ENCODE measurements around the gene CCNK.

The CCNK gene

DNA sequence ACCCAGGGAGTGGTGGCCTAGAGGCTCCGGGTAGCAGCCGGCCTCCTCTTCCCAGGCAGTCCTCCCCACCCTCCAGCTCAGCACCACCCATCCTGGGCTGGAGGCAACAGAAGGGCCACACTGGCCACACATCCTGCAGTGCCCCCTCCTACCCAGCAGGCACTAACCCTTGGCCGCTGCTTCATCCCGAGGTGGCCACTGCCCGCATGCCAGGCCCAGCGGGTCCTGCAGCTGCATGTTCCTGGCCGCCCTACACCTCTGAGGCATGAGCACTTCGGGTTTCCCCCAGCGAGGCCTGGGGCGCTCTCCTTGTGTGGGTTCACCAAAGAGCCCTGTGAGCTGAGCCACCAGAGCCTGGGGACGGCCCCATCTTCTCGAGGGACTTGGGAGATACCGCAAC, 61.4 kb downstream of the CCNK start:
- DNase-seq = no peak

DNA sequence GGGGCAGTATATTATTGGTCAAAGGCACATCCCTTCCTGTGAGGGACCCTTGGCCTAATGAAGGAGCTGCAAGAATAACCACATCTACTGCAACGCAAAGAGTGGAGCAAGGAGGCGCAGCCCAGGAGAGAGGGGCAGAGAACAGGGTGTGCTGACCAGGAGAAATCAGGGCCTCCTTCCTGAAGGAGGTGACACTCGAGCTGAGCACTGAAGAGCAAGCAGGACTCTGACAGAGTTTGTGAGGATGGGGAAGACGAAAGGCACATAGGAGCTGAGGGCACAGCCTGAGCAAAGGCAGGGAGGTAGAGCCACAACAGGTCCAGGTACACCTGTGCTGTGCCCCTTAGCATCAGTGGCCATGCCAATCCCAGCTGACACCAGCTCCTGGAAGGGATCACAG, 62.2 kb downstream of the CCNK start:
- H3K27ac ChIP-seq = no peak overlapping the region
- H3K4me1 ChIP-seq = no peaks in the 10 kb centered on the region
- DNase-seq = no peak
- H3K9me3 ChIP-seq = no peaks in the 10 kb centered on the region
- TF ChIP-seq, protein P1, sequence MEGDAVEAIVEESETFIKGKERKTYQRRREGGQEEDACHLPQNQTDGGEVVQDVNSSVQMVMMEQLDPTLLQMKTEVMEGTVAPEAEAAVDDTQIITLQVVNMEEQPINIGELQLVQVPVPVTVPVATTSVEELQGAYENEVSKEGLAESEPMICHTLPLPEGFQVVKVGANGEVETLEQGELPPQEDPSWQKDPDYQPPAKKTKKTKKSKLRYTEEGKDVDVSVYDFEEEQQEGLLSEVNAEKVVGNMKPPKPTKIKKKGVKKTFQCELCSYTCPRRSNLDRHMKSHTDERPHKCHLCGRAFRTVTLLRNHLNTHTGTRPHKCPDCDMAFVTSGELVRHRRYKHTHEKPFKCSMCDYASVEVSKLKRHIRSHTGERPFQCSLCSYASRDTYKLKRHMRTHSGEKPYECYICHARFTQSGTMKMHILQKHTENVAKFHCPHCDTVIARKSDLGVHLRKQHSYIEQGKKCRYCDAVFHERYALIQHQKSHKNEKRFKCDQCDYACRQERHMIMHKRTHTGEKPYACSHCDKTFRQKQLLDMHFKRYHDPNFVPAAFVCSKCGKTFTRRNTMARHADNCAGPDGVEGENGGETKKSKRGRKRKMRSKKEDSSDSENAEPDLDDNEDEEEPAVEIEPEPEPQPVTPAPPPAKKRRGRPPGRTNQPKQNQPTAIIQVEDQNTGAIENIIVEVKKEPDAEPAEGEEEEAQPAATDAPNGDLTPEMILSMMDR (IDR thresholded peaks at IDR 0.05) = no peak
- no peaks in the 10 kb centered on the region for H3K36me3 ChIP-seq
- intact Hi-C loops (cut with DNase I; ENCODE audit: low total_unique reads) = no loop called here
- H3K4me3 ChIP-seq = no peak overlapping the region
- H3K27me3 ChIP-seq = peaks cover 0 to 4% of the 10 kb centered on the region in 2 donors

More for the DNA sequence above, 61.4 kb downstream of the CCNK start:
- Histone ChIP-seq H3K27ac (no peak overlapping the region), H3K27me3 (peaks cover 0 to 12% of the 10 kb centered on the region in 2 donors), H3K36me3 (no peaks in the 10 kb centered on the region), H3K4me1 (no peaks in the 10 kb centered on the region), H3K4me3 (no peak overlapping the region), H3K9me3 (no peaks in the 10 kb centered on the region)
- intact Hi-C loops (cut with DNase I; ENCODE audit: low total_unique reads) = no loop called here
- TF ChIP-seq, protein P1 (IDR thresholded peaks at IDR 0.05) = no peak

DNA sequence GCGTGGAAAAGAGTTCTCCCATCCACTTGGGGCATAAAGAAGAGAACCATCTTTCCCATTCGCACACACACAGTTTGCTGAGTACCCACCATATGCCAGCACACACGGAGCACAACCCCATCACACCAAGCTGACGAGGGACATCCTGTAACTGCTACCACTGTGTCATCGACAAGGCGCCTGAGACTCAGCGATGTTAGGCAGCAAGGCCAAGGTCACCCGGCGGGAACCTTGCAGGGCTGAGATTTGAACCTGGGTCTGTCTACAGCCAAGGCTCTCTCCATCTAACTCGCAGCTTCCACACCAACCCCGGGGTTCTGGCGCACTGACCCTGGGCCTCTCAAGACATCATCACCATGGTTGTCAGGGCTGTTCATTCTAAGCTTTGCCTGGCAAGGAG, 62.8 kb downstream of the CCNK start:
- H3K4me3 ChIP-seq = no peak overlapping the region
- DNase-seq = no peak
- intact Hi-C loops (cut with DNase I; ENCODE audit: low total_unique reads) = no loop called here
- no peaks in the 10 kb centered on the region for H3K36me3 ChIP-seq
- no peaks in the 10 kb centered on the region for H3K27me3 ChIP-seq
- TF ChIP-seq, protein P1 (IDR thresholded peaks at IDR 0.05) = no peak
- H3K9me3 ChIP-seq = no peaks in the 10 kb centered on the region
- no peak overlapping the region for H3K27ac ChIP-seq
- no peaks in the 10 kb centered on the region for H3K4me1 ChIP-seq

DNA sequence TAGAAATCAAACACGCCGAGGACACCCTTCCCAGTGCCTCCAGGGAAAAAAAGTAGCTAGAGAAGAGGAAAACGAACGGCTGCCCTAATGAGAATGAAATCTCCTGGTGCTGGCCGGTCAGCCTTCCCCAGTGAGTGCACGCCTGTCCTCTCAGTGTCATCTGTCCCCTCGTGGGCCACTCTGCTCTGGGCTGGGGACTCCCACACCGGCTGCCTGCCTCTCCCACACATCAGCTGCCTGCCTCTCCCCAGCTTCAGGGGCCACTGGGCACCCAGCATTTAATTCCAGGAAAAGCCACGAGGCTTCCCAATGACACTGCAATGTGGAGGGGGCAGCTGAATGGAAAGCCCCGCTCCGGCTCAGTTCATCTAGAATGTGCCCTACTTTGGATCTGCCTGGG, 63.8 kb downstream of the CCNK start:
- Histone ChIP-seq H3K4me3 (no peak overlapping the region), H3K36me3 (no peaks in the 10 kb centered on the region), H3K27ac (no peak overlapping the region), H3K27me3 (no peaks in the 10 kb centered on the region), H3K9me3 (no peaks in the 10 kb centered on the region), H3K4me1 (no peaks in the 10 kb centered on the region)
- DNase-seq = no peak
- intact Hi-C loops (cut with DNase I; ENCODE audit: low total_unique reads) = no loop called here
- TF ChIP-seq, protein P1 (IDR thresholded peaks at IDR 0.05) = no peak

DNA sequence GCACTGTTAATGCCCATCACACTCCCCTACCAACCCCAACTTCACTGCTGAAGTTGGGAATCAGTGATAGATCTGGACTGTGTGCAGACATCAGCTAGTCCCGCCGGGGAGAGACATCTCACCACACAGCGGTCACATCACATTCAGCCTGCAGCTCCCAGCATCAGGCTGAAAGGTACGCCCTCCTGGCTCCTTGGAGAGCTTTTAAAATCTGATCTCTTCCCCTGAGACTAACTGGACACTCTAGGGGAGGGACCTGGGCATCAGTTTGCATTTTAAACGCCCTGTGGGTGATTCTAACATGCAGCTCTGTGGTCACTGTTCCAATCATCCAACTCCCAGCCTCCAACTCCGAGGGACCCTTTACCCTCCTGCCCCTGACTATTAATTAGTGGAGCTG, 64.4 kb downstream of the CCNK start:
- Histone ChIP-seq H3K9me3 (no peaks in the 10 kb centered on the region), H3K4me1 (no peaks in the 10 kb centered on the region), H3K27me3 (no peaks in the 10 kb centered on the region), H3K4me3 (no peak overlapping the region), H3K27ac (no peak overlapping the region), H3K36me3 (no peaks in the 10 kb centered on the region)
- TF ChIP-seq, protein P1 (IDR thresholded peaks at IDR 0.05) = no peak
- intact Hi-C loops (cut with DNase I; ENCODE audit: low total_unique reads) = no loop called here
- no peak for DNase-seq

DNA sequence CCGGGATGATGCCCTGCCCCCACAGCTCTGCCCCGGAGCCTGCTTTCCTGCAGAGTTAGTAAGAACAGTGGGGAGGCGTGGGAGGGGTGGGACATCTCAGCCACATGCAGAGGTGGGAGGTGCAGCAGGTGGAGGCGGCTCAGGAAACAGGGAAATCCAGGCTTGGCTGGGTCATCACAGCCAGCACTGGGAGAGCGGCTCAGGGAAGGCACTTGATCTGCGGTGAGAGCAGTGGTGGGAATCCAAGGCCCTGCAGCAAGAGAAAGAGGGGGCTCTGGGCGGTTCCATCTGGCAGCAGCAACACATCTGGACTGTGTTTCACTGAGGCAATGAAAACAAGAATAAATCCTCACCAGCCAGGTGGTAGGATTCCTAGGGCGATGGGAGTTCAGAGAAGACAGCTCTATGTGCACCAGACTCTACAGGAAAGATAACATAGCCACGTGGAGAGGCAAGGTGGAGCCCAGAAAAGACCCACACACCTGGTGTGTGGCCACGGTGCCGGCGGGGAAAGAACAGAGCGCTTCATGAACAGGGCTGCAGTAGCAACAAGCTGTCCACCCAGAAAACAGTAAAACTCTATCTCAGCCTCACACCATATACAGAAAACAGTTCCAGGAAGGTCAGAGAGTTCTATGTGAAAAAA, 65.1 kb downstream of the CCNK start:
- Histone ChIP-seq H3K4me1 (no peaks in the 10 kb centered on the region), H3K9me3 (no peaks in the 10 kb centered on the region), H3K36me3 (no peaks in the 10 kb centered on the region), H3K27ac (no peak overlapping the region), H3K4me3 (no peak overlapping the region), H3K27me3 (no peaks in the 10 kb centered on the region)
- no peak for DNase-seq
- TF ChIP-seq, protein P1 (IDR thresholded peaks at IDR 0.05) = no peak
- intact Hi-C loops (cut with DNase I; ENCODE audit: low total_unique reads) = no loop called here

Measured in tibial artery (tissue), 4 donors.